ENCODE data around the gene SLC19A1.

Gene SLC19A1

DNA sequence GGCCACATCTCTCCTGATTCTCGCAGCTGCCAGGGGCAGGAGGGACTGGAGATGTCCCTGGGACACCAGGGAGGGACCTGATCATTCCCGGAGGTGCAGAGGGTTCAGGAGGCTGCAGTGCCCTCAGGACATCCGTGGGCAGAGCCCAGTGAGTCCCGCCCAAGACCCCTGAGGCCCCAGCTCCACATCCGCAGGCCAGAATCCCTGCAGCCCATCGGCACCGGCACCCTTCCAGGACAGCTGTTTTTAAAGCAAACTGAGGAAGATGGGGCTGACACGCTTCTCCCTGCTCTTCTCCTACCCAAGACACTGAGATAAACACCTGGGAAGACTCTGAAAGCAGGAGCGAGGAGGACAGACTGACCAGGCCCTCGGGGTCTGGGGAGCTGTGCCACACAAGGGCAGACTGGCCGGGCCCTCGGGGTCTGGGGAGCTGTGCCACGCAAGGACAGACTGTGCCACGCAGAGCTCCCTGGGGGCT lies 25.5 kb downstream of the SLC19A1 start:
- ChIA-PET CTCF (no interaction called here), POLR2A (no interaction called here)
- no peak overlapping the region for H3K4me3 ChIP-seq (ENCODE audit: low read depth, low read length)
- TF ChIP-seq, protein P1, sequence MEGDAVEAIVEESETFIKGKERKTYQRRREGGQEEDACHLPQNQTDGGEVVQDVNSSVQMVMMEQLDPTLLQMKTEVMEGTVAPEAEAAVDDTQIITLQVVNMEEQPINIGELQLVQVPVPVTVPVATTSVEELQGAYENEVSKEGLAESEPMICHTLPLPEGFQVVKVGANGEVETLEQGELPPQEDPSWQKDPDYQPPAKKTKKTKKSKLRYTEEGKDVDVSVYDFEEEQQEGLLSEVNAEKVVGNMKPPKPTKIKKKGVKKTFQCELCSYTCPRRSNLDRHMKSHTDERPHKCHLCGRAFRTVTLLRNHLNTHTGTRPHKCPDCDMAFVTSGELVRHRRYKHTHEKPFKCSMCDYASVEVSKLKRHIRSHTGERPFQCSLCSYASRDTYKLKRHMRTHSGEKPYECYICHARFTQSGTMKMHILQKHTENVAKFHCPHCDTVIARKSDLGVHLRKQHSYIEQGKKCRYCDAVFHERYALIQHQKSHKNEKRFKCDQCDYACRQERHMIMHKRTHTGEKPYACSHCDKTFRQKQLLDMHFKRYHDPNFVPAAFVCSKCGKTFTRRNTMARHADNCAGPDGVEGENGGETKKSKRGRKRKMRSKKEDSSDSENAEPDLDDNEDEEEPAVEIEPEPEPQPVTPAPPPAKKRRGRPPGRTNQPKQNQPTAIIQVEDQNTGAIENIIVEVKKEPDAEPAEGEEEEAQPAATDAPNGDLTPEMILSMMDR (IDR thresholded peaks at IDR 0.05; ENCODE audit: insufficient read depth, low read length, missing control alignments) = no peak
- DNase-seq (ENCODE audit: low read depth, low spot score) = no peak

DNA sequence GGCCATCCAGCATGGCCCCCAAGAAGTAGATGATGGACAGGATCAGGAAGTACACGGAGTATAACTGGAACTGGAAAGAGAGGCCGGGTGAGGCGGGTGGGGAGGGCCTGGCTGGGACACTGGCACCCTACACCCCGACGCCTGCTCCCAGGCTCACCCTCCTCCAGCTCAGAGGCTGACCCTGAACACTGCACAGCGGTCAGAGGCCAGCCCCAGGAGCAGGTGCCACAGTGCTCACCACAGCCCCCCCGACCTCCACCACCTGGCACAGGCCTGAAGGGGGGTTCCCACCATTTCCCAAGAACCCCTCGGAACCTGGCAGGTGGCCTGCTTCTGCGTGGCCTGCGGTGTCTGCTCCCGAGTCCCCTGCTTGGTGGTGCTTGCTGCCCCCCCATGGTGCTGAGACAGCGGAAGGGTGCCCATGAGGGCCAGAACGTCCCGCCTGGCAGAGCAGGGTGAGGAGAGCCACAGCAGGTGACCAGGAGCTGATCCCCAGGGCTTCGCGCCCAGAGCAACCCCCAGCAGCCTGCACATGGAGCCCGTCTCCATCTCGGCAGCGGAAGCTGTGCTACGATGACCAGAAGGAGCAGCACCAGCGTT lies 26.1 kb downstream of the SLC19A1 start:
- no peak overlapping the region for H3K4me3 ChIP-seq (ENCODE audit: low read depth, low read length)
- ChIA-PET POLR2A (no interaction called here), CTCF (no interaction called here)
- no peak for DNase-seq (ENCODE audit: low read depth, low spot score)
- TF ChIP-seq, protein P1 (IDR thresholded peaks at IDR 0.05; ENCODE audit: insufficient read depth, low read length, missing control alignments) = no peak

GRCh38 chr21:45515241-45516061 lies 26.8 kb downstream of the SLC19A1 start:
- H3K4me3 ChIP-seq (ENCODE audit: low read depth, low read length) = no peak overlapping the region
- TF ChIP-seq, protein P1 (IDR thresholded peaks at IDR 0.05; ENCODE audit: insufficient read depth, low read length, missing control alignments) = no peak
- ChIA-PET POLR2A (no interaction called here), CTCF (no interaction called here)
- no peak for DNase-seq (ENCODE audit: low read depth, low spot score)

- POLR2A ChIA-PET = no interaction called here
- TF ChIP-seq, protein P1 (IDR thresholded peaks at IDR 0.05; ENCODE audit: insufficient read depth, low read length, missing control alignments) = no peak
- H3K4me3 ChIP-seq (ENCODE audit: low read depth, low read length) = no peak overlapping the region
- DNase-seq (ENCODE audit: low read depth, low spot score) = no peak
- CTCF ChIA-PET = no interaction called here
Observed at GRCh38 chr21:45514311-45515021, 27.8 kb downstream of the SLC19A1 start.

GRCh38 chr21:45513741-45514310 lies 28.4 kb downstream of the SLC19A1 start:
- DNase-seq (ENCODE audit: low read depth, low spot score) = no peak
- ChIA-PET POLR2A (no interaction called here), CTCF (interaction anchor here (1.3 kb wide), 1 partner anchor 8 kb away, joined by 3 read pairs; no protein-coding TSS in a partner anchor)
- TF ChIP-seq, protein P1 (IDR thresholded peaks at IDR 0.05; ENCODE audit: insufficient read depth, low read length, missing control alignments) = no peak
- H3K4me3 ChIP-seq (ENCODE audit: low read depth, low read length) = no peak overlapping the region

Data from AG04449 (cell line).